NCI-H1092 (cell line): ENCODE results near the gene CMSS1.
A peak's percentile ranks its signal among the peaks of the same experiment; 100 is the strongest.

Source experiments
- DNase-seq: peaks from one replicate; lab custom pipeline; 2025; lab: John Stamatoyannopoulos, UW

Gene CMSS1

DNA sequence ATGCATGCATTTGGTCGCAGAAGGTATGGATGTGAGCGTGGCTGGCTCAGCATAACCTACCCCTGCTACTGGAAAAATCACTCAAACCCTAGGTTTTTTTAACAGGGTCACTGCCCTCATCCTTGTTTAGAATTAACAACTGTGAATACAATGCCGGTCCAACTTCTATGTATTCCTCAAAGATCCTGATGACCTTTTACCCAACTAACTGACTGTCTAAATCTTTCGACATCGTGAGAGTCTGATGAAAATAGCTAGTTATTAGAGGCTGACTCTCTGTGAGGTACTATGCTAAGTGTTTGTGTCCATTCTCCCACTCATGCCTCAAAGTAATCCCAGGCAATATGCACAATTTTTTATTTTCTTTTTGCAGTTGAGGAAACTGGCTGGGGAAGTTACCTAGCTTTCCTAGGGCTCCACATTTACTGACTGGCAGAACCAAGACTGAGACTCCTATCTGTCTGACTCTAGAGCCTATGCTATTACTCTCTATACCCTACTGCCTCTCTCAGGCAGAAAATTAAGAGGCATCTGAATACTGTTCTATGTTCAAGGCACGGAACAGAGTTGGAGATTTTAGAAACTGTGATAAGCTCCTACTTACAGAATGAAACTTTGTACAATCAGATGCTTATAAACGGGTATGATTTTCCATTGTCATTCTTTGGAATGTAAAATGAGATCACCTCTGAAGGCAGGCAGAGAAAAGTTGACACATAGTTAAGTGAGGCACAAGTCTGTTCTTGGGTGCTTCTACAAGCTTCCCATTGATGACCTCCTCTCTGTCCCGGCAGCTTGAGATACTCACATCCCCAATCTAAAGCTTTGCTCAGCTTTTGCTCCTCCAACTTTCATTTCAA lies 240.3 kb downstream of the CMSS1 start:
- no peak for DNase-seq

GRCh38 chr3:100059472-100059871 lies 241.8 kb downstream of the CMSS1 start:
- no peak for DNase-seq

DNA sequence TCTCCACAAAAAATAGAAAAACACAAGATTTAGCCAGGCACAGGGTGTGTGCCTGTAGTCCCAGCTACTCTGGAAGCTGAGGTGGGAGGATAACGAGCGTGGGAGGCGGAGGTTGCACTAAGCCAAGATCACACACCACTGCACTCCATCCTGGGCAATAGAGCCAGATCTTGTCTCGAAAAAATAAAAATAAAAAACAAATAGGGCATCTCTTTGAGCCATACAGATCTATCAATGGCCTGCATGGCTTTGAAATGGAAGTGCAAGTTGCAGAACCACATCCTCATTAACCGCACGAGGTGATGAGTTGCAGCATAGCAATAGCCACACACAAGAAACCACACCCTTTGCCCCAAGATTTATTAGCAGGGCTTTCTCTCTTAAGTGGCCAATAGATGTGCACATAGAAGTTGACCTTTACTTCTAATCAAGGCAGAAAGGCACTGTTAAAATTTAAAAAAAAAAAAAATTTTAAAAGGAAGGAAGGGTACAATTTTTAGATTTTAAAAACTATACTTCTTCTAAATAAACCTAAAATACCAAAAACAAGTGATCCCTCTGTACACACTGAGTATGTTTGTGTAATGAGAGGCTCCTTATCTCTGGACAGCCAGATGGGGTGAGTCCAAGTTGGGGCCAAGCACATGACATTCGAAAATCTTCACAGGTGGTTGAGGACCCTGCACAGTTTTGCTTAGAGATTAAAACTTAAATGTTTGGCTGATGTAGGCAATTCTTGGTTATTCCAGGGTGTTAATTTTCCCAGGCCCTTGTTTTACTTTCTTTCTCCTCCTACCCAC lies 243.2 kb downstream of the CMSS1 start:
- DNase-seq: no peak

DNA sequence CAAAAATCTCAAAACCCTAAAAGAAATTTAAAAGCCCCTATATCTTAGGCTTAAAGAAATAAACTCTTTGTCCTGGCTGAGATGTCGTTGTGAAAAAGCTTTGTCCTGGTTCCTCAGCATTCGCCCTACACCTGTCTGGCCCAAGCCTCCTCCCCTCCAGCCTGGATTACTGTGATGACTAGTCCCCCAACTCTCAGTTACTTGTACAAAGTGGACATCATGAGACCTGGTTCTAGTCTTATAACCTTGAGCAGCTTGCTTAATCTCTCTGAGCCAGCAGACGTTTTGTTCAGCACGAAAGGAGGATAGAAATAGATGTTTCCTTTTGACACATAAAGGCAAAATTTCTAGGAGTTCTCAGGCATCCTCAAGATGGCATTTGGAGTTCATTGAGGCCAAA lies 245.0 kb downstream of the CMSS1 start:
- no peak for DNase-seq

DNA sequence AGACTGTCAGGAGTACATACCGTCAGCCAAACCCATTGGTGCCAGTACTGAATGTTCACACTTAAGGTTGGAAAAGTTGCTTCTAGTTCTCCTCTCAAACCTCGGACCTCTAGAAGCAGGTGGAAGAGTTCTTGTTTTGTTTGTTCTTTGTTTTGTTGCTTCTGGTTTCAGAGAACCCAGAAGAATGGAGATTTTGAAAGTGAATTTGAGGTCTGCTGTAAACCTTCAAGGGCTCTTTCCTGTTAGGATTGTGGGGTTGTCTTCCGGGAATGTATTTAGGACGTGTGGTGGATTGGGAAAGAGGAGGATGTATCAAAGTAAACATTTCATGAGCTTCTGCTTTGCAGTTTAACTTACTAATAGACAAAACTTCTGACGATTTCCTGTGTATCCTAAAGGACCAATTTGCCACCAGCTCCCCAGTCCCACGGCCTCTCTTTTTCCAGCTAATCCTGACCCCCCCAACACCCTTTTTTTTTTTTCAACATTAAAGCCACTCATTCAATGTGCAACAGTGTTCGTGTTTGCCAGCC lies 246.3 kb downstream of the CMSS1 start:
- DNase-seq: no peak

GRCh38 chr3:100067589-100067988 lies 249.9 kb downstream of the CMSS1 start:
- no peak for DNase-seq

DNA sequence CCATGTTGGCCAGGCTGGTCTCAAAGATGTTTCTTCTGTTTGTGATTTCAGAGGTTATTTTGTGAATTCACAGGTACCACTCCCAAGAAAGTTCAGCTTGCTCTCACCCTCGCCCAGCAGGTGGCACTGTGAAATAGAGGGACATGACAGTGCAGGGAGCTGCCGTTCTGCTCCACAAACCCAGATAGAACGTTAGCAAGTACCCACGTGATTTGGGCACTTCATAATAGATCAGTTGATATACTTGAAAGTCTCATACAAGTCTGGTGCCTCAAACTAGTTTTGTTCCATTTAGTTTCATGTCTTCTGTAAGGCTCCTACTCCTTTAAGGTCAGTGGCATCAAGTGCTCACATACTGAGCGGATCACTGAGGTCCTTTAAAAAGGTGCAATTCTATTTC lies 251.2 kb downstream of the CMSS1 start:
- peak; percentile 68 for DNase-seq

DNA sequence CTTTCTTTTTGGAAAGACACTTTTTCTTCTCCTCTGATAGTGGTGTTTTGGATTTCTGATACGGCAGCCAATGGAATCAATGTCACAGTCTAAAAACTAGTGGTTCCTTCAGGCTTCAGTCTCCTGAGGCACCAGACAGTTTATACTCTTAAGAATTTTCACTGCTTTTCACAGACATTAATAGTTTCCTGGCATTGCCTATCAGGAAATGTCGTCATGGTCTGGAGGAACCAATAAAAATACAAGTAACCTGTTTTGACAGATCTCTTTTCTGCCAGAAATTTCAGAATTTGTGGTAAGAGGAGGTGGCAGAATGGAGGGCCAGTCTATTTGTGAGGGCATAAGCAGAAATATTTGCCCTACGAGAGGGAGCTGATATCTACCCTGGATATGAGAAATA lies 251.8 kb downstream of the CMSS1 start:
- no peak for DNase-seq

GRCh38 chr3:100072326-100073048 lies 254.8 kb downstream of the CMSS1 start:
- no peak for DNase-seq

DNA sequence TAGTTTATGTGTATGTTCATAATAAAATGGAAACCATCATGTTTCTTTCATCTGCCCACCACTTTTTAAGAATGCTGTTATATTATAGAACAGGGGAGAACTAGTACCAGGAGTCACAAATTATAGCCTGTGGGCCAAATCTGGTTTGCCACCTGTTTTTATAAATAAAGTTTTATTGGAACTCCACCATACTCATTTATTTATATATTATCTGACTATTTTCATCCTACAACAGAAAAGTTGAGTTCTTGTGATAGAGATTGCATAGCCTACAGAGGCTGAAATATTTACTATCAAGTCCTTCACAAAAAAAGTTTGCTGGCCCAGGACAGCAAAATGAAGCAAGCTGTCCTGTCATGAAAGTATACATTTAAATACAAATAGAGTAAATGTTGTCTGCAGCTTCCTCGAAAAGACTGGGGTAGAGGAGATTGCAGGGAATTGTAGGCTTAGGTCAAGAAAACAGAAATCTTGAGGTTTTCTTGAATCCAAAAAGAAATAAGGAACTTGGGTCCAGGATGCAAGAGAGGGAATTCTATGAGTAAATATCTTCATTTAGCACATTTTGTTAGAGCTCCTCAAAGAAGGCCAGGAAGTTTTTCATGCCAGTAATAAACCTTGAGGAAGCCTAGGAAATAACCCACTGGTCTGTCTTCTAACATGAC lies 255.5 kb downstream of the CMSS1 start:
- no peak for DNase-seq

- DNase-seq: no peak
These were observed 256.1 kb downstream of the CMSS1 start for GRCh38 chr3:100073714-100074307.

DNA sequence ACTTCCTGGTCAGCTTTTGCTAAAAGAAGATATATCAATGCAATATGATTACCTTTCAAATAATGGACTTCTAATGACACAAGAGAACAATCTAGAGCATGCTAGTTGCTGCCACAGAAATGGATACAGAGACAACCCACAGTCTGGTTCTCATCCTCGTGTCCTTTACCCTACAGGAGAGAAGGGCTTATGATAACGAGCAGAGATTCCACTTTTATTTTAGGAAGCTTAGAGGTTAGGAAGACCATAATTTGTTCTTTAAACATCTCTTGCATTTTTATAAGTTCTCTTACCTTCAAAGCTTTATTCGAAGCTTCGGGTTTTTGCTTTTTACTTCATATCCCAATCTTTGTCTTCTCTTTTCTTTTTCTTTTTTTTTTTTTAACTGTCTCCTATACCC lies 257.5 kb downstream of the CMSS1 start:
- no peak for DNase-seq

GRCh38 chr3:100075851-100076730 lies 258.4 kb downstream of the CMSS1 start:
- no peak for DNase-seq

- no peak for DNase-seq
These were observed 259.3 kb downstream of the CMSS1 start for GRCh38 chr3:100076731-100077529.

- no peak for DNase-seq
These were observed 261.7 kb downstream of the CMSS1 start for GRCh38 chr3:100079328-100079727.

- no peak for DNase-seq
These were observed 262.9 kb downstream of the CMSS1 start for GRCh38 chr3:100080573-100080972.

GRCh38 chr3:100081311-100081710 lies 263.6 kb downstream of the CMSS1 start:
- no peak for DNase-seq

DNA sequence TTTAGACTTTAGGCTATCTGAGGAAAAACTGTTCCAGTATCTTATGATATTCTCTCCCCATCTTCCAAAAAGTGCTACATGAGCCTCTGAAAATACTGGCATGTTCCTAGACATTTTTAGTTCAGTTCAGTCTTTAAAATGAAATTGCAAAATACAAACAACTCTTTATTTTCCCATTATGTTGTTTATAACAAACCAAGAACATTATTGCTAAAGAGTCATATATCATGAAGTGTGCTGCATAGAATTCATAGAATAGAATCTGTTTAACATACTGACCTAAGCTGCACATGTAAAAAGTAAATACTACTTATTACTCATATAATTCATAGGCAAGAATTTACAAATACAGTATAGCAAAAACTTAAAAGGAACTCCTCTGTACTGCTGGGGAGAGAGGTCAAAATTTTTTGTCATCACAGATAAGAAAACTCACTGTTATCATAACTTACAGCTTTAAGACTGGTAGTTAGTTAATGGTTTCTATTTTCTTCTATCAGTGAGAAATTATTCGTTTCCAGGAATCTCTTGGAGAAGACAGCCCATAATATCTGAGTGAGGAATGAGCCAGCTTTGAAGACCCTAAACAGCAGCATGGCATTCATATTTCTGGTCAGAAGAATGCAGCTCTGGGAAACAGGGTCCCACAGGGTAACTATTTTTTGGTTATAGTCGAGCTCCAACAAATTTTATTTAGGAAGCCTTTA lies 264.5 kb downstream of the CMSS1 start:
- no peak for DNase-seq

DNA sequence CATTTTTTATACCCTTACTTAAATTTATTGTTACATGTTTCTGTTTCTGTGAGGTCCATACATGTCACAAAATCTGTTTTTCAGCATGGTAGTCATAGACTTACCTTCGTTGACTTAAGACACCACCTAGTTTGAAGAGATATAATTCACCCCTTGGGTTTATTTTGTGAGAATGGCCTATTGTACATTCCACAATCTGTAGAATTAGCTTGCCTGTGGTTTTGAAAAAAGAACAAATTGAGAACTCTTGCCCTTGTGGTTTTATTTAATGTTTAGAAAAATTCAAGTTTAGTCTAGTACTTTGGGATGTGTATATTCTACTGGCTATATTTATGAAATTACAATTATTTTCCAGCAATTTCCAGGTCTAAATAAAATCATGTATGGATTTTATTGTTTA lies 265.1 kb downstream of the CMSS1 start:
- no peak for DNase-seq
